Stimulated activated CD8-positive, alpha-beta memory T cell treated with anti-CD3 and anti-CD28 coated beads, Interleukin-12 subunit alpha, Interleukin-12 subunit beta, amount 100 ng/mL, for 24 hours (primary cell): ENCODE results near the gene WNT11.

Source experiments
- DNase-seq: peaks from one replicate; pipeline ENCODE4 v3.0.0-alpha.2; 2020; ENCODE audit errors: extremely low read depth

Gene WNT11

GRCh38 chr11:76155500-76156227 lies 50.6 kb downstream of the WNT11 start:
- DNase-seq = no peak

- no peak for DNase-seq
Measured at GRCh38 chr11:76153571-76153923, 52.8 kb downstream of the WNT11 start.

- DNase-seq = no peak
Measured at GRCh38 chr11:76152741-76153570, 53.3 kb downstream of the WNT11 start.

- DNase-seq = peak; percentile 66
Measured at GRCh38 chr11:76152086-76152681, 54.1 kb downstream of the WNT11 start.

GRCh38 chr11:76151556-76152085 lies 54.7 kb downstream of the WNT11 start:
- DNase-seq = no peak

- DNase-seq = no peak
Measured at GRCh38 chr11:76150141-76150540, 56.2 kb downstream of the WNT11 start.

- DNase-seq = no peak
Measured at GRCh38 chr11:76149713-76150112, 56.6 kb downstream of the WNT11 start.

- no peak for DNase-seq
Measured at GRCh38 chr11:76148941-76149613, 57.2 kb downstream of the WNT11 start.

GRCh38 chr11:76148231-76148630 lies 58.1 kb downstream of the WNT11 start:
- DNase-seq = no peak

- DNase-seq = no peak
Measured at GRCh38 chr11:76147106-76147740, 59.1 kb downstream of the WNT11 start.

- no peak for DNase-seq
Measured at GRCh38 chr11:76143274-76143673, 63.0 kb downstream of the WNT11 start.

GRCh38 chr11:76141901-76142588 lies 64.3 kb downstream of the WNT11 start:
- DNase-seq = no peak

- DNase-seq = no peak
Measured at GRCh38 chr11:76140912-76141574, 65.3 kb downstream of the WNT11 start.

- no peak for DNase-seq
Measured at GRCh38 chr11:76139314-76139713, 67.0 kb downstream of the WNT11 start.
